SK-N-SH (cell line): Measurements from ENCODE around the gene ENTPD6.

Experiments used
- EP300 ChIP-seq, 2 experiments: IDR thresholded peaks; 2 replicates each; pipeline versions ENCODE4 v1.4.0 to v1.6.1; 2012; ENCODE audit warnings: borderline replicate concordance in 1 of 2, low read depth in 1 of 2, low read length in 1 of 2
- FOXJ3 ChIP-seq: sonication (generic); formaldehyde crosslinking; IDR thresholded peaks from 2 replicates; pipeline ENCODE4 v1.5.1; 2020; ENCODE audit warnings: mild to moderate bottlenecking, missing genetic modification reagents
- MEF2A ChIP-seq: IDR thresholded peaks from 2 replicates; pipeline ENCODE4 v1.4.0; 2012; ENCODE audit warnings: low read depth, borderline replicate concordance
- SIN3A ChIP-seq: IDR thresholded peaks from 2 replicates; pipeline ENCODE4 v1.6.1; 2012; ENCODE audit warnings: low read depth, mild to moderate bottlenecking, low read length, moderate library complexity, borderline replicate concordance
- TEAD4 ChIP-seq: IDR thresholded peaks from 2 replicates; pipeline ENCODE4 v1.4.0; 2012; ENCODE audit warnings: mild to moderate bottlenecking, borderline replicate concordance; ENCODE audit not compliant: insufficient read depth
- USF1 ChIP-seq: IDR thresholded peaks from 2 replicates; pipeline ENCODE4 v1.4.0; 2012; ENCODE audit warnings: low read depth, borderline replicate concordance
- USF2 ChIP-seq: fragments of 150-350 bp; IDR thresholded peaks from 2 replicates; pipeline ENCODE4 v1.6.1; 2017; ENCODE audit warnings: antibody characterized with exemption, low read length, low read depth, borderline replicate concordance
- TF ChIP-seq, protein P1 (sequence below): fragments of 200-600 bp; sonication (generic); IDR thresholded peaks from 2 replicates; pipeline ENCODE4 v1.6.1; 2017; ENCODE audit warnings: antibody characterized with exemption, mild to moderate bottlenecking, moderate library complexity
- TF ChIP-seq, protein P2 (sequence below): IDR thresholded peaks from 2 replicates; pipeline ENCODE4 v1.4.0; 2012; ENCODE audit warnings: low read depth

- no peak for TF ChIP-seq USF1
- no peak for TF ChIP-seq TEAD4
- TF ChIP-seq, protein P1, sequence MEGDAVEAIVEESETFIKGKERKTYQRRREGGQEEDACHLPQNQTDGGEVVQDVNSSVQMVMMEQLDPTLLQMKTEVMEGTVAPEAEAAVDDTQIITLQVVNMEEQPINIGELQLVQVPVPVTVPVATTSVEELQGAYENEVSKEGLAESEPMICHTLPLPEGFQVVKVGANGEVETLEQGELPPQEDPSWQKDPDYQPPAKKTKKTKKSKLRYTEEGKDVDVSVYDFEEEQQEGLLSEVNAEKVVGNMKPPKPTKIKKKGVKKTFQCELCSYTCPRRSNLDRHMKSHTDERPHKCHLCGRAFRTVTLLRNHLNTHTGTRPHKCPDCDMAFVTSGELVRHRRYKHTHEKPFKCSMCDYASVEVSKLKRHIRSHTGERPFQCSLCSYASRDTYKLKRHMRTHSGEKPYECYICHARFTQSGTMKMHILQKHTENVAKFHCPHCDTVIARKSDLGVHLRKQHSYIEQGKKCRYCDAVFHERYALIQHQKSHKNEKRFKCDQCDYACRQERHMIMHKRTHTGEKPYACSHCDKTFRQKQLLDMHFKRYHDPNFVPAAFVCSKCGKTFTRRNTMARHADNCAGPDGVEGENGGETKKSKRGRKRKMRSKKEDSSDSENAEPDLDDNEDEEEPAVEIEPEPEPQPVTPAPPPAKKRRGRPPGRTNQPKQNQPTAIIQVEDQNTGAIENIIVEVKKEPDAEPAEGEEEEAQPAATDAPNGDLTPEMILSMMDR: no peak
- no peak for TF ChIP-seq USF2
- TF ChIP-seq, protein P2, sequence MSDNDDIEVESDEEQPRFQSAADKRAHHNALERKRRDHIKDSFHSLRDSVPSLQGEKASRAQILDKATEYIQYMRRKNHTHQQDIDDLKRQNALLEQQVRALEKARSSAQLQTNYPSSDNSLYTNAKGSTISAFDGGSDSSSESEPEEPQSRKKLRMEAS: no peak
- no peak for TF ChIP-seq SIN3A
- TF ChIP-seq FOXJ3: no peak
- no peak for TF ChIP-seq EP300 (IDR thresholded peaks at IDR 0.05; ENCODE audit: borderline replicate concordance in 1 of 2, low read depth in 1 of 2, low read length in 1 of 2)
- TF ChIP-seq MEF2A: no peak
Measured at GRCh38 chr20:25205277-25206062, 10.0 kb downstream of the ENTPD6 start.
